Raji (cell line): Measurements from ENCODE around the gene RAB12.

ENCODE experiments used
- POLR2A ChIP-seq: IDR thresholded peaks from 2 replicates; pipeline ENCODE4 v1.6.1; 2011; ENCODE audit warnings: low read depth, low read length, control low read depth; ENCODE audit not compliant: insufficient read depth

Gene RAB12

GRCh38 chr18:8608795-8609658 lies at the start of gene RAB12:
Gene RAB12 (plus strand): TSS chr18:8609437. CDS start chr18:8609440, 3 bp downstream.
- TF ChIP-seq POLR2A = peak; percentile 58

- TF ChIP-seq POLR2A = no peak
These were observed 49.5 kb upstream of the RAB12 start for GRCh38 chr18:8559612-8560186.

- no peak for TF ChIP-seq POLR2A
These were observed 47.9 kb upstream of the RAB12 start for GRCh38 chr18:8561123-8561910.

- no peak for TF ChIP-seq POLR2A
These were observed 47.2 kb upstream of the RAB12 start for GRCh38 chr18:8562070-8562469.

- TF ChIP-seq POLR2A = no peak
These were observed 46.3 kb upstream of the RAB12 start for GRCh38 chr18:8562919-8563318.

- no peak for TF ChIP-seq POLR2A
These were observed 37.8 kb upstream of the RAB12 start for GRCh38 chr18:8571399-8571798.

- no peak for TF ChIP-seq POLR2A
These were observed 24.4 kb upstream of the RAB12 start for GRCh38 chr18:8584798-8585197.

- TF ChIP-seq POLR2A = no peak
These were observed 22.3 kb upstream of the RAB12 start for GRCh38 chr18:8586941-8587340.

- no peak for TF ChIP-seq POLR2A
These were observed 13.8 kb upstream of the RAB12 start for GRCh38 chr18:8595445-8595844.

GRCh38 chr18:8601277-8602032 lies 7.8 kb upstream of the RAB12 start:
- TF ChIP-seq POLR2A = 0 out of 2 replicates have a peak, but pooled peaks have one; percentile 18

- no peak for TF ChIP-seq POLR2A
These were observed 7.2 kb upstream of the RAB12 start for GRCh38 chr18:8602040-8602439.

- TF ChIP-seq POLR2A = no peak
These were observed 6.7 kb upstream of the RAB12 start for GRCh38 chr18:8602557-8602956.

- no peak for TF ChIP-seq POLR2A
These were observed 5.3 kb upstream of the RAB12 start for GRCh38 chr18:8603663-8604520.

- no peak for TF ChIP-seq POLR2A
These were observed 3.3 kb upstream of the RAB12 start for GRCh38 chr18:8605974-8606373.
